ENCODE measurements around the gene IL10RB.
"Not testable (repeated sequence)": the region's sequence is repeated elsewhere in the genome, so short reads cannot be mapped to it uniquely, and the experiment has no call there.

The IL10RB gene

DNA sequence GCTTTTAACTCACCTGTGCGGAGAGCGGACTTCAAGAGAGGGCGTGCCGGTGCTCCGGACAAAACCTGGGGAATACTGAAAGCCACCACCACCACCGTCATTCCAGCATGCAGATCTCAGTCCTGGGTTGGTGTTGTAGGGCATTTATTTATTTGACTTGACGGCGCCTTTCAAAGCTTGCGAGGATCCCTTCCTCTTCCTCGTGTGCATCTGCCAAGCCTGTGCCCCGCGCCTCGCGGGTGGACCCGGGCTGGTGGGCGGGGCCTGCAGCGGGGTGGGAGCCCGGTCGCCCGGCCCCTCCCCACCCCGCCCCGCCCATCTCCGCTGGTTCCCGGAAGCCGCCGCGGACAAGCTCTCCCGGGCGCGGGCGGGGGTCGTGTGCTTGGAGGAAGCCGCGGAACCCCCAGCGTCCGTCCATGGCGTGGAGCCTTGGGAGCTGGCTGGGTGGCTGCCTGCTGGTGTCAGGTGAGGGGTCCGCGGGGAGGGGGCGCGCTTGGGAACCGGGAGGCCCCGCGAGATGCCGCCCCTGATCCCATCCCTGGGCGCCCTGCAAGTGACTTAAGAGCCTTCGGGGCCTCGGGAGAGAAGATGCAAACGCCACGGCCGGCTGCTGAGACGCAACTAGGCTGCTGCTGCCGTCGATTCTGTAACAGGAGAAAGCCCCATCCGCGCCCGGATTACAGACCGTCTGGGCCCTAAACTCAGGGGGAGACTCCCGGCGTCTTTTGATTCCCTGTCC lies at the start of gene IL10RB:
IL10RB (plus strand) TSS at position 318 of the 739 bp plus-strand sequence; CDS start at position 417, 99 bp downstream.
- no peaks in the 10 kb centered on the region for H3K36me3 ChIP-seq (ENCODE audit: control insufficient read depth, insufficient read depth, low read length)
- peaks cover 40% of the 10 kb centered on the region for H3K4me1 ChIP-seq (ENCODE audit: control insufficient read depth, insufficient read depth, low read length)
- peak within 1 kb of the TSS; percentile 98 for H3K9ac ChIP-seq (ENCODE audit: low read length)
- H3K9me3 ChIP-seq (ENCODE audit: control insufficient read depth, low read length): no peaks in the 10 kb centered on the region
- peak within 1 kb of the TSS; percentile 96 for H3K4me3 ChIP-seq (ENCODE audit: low read length)
- no peaks in the 10 kb centered on the region for H3K27me3 ChIP-seq (ENCODE audit: control insufficient read depth, insufficient read depth, low read length)

DNA sequence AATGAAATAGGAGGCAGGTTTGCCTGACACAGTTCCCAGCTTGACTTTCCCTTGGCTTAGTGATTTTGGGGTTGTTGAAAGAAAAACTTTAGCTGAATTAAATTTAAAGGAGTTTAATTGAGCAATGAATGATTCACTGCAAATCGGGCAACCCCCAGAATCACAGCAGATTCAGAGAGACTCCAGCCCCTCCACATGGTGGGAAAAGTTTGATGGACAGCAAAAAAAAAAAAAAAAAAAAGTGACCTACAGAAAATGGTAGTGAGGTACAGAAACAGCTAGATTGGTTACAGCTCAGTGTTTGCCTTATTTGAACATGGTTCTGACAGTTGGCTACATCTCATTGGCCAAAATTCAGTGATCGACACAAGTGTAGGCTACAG lies 49.0 kb upstream of the IL10RB start:
- H3K27me3 ChIP-seq (ENCODE audit: control insufficient read depth, insufficient read depth, low read length): no peaks in the 10 kb centered on the region

DNA sequence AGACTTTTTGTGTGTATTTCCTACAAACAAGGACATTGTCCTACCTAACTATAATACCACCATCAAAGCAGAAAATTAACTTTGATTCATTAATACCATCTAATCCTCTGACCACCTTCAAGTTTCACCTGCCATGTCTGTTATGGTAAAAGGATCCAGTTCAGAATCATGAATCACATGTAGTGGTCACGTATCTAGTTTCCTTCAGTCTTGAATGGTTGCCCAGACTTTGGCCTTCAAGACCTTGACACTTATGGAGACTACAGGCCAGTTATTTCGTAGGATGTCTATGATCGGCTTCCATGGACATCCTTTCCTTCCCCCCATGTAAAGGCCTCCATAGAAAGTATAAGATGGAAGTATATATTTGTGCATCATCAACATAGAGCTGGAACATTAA lies 46.9 kb upstream of the IL10RB start:
- H3K9me3 ChIP-seq (ENCODE audit: control insufficient read depth, low read length): no peaks in the 10 kb centered on the region
- no peak overlapping the region for H3K4me3 ChIP-seq (ENCODE audit: low read length)
- no peak overlapping the region for H3K9ac ChIP-seq (ENCODE audit: low read length)
- no peaks in the 10 kb centered on the region for H3K27me3 ChIP-seq (ENCODE audit: control insufficient read depth, insufficient read depth, low read length)
- H3K4me1 ChIP-seq (ENCODE audit: control insufficient read depth, insufficient read depth, low read length): peaks cover 7% of the 10 kb centered on the region
- no peaks in the 10 kb centered on the region for H3K36me3 ChIP-seq (ENCODE audit: control insufficient read depth, insufficient read depth, low read length)

More for the DNA sequence above, 49.0 kb upstream of the IL10RB start:
- no peaks in the 10 kb centered on the region for H3K9me3 ChIP-seq (ENCODE audit: control insufficient read depth, low read length)
- no peak overlapping the region for H3K9ac ChIP-seq (ENCODE audit: low read length)
- H3K4me3 ChIP-seq (ENCODE audit: low read length): no peak overlapping the region
- peaks cover 13% of the 10 kb centered on the region for H3K4me1 ChIP-seq (ENCODE audit: control insufficient read depth, insufficient read depth, low read length)
- H3K36me3 ChIP-seq (ENCODE audit: control insufficient read depth, insufficient read depth, low read length): no peaks in the 10 kb centered on the region

DNA sequence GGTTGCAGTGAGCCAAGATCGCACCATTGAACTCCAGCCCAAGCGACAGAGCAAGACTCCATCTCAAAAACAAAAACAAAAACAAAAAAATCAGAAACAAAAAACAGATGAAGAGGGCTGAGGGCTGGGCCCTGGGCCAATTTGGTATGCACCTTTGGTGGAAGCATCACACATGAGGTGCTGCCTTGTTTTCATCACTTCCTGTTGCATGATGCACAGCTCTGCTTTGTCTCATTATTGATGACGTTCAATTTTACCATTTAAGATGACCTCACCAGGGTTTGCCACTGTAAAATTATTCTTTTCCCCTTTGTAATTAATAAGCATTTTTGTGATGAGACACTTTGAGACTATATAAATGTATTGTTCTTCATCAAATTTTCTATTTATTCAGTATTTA lies 46.2 kb upstream of the IL10RB start:
- Histone ChIP-seq H3K27me3 (ENCODE audit: control insufficient read depth, insufficient read depth, low read length) (no peaks in the 10 kb centered on the region), H3K4me3 (ENCODE audit: low read length) (no peak overlapping the region), H3K4me1 (ENCODE audit: control insufficient read depth, insufficient read depth, low read length) (peaks cover 7% of the 10 kb centered on the region), H3K36me3 (ENCODE audit: control insufficient read depth, insufficient read depth, low read length) (no peaks in the 10 kb centered on the region), H3K9me3 (ENCODE audit: control insufficient read depth, low read length) (no peaks in the 10 kb centered on the region), H3K9ac (ENCODE audit: low read length) (no peak overlapping the region)

DNA sequence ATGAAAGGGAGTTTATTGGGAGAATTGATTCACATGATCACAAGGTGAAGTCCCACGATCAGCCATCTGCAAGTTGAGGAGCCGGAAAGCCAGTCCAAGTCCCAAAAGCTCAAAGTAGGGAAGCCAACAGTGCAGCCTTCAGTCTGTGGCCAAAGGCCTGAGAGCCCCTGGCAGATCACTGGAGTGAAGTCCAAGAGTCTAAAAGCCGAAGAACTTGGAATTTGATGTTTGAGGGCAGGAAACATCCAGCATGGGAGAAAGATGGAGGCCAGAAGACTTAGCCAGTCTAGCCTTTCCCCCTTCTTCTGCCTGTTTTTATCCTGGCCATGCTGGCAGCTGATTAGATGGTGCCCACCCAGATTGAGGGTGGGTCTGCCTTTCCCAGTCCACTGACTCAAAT lies 40.8 kb upstream of the IL10RB start:
- H3K4me1 ChIP-seq (ENCODE audit: control insufficient read depth, insufficient read depth, low read length); H3K9ac ChIP-seq (ENCODE audit: low read length); H3K4me3 ChIP-seq (ENCODE audit: low read length); H3K27me3 ChIP-seq (ENCODE audit: control insufficient read depth, insufficient read depth, low read length); H3K9me3 ChIP-seq (ENCODE audit: control insufficient read depth, low read length); H3K36me3 ChIP-seq (ENCODE audit: control insufficient read depth, insufficient read depth, low read length): not testable (repeated sequence)

DNA sequence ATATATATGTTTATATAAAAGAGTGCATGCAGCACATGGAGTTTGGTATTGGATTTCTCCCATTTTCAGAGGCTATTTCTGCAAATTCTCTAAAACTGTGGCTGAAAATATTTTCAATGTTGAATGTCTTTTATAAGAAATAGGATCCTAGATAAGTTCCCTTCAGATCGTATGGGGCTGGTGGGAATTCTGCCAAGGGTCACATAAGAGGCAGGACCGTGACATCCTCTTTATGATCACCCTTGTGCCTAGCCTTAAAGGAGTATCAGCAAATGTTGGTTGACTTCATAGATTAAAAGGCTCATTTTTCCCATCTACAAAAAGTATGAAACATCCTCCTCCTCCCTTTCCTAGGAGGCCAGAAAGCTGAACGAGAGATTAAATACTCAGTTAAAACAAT lies 37.7 kb upstream of the IL10RB start:
- H3K9me3 ChIP-seq (ENCODE audit: control insufficient read depth, low read length): no peaks in the 10 kb centered on the region
- H3K9ac ChIP-seq (ENCODE audit: low read length): no peak overlapping the region
- H3K36me3 ChIP-seq (ENCODE audit: control insufficient read depth, insufficient read depth, low read length): no peaks in the 10 kb centered on the region
- H3K4me1 ChIP-seq (ENCODE audit: control insufficient read depth, insufficient read depth, low read length): peaks cover 11% of the 10 kb centered on the region
- no peak overlapping the region for H3K4me3 ChIP-seq (ENCODE audit: low read length)
- H3K27me3 ChIP-seq (ENCODE audit: control insufficient read depth, insufficient read depth, low read length): no peaks in the 10 kb centered on the region

DNA sequence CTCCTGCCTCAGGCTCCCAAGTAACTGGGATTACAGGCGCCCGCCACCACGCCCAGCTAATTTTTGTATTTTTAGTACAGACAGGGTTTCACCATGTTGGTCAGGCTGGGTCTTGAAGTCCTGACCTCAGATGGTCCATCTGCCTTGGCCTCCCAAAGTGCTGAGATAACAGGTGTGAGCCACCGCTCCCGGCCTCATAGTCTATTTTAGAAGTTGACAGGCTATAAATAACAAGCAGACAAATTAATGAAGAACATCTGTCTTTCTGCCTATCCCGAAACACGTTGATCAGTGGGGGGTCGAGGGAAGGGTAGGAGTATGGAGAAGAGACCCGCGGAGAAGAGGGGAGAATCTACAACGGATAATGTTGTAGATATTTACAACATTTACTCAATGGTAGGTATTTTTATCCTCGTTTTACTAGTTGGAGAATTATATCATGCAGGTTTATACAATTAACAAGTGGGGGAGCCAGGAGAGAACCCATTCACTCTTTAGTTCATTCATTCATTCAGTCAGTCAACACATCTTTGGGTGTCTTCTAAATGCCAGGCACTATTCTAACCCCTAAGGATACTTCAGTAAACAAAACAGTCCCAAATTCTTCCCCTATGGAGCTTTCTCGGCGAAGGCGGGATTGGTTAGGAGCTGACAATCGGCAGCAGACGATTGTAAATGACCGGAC lies 36.9 kb upstream of the IL10RB start:
- no peaks in the 10 kb centered on the region for H3K36me3 ChIP-seq (ENCODE audit: control insufficient read depth, insufficient read depth, low read length)
- no peaks in the 10 kb centered on the region for H3K9me3 ChIP-seq (ENCODE audit: control insufficient read depth, low read length)
- H3K4me3 ChIP-seq (ENCODE audit: low read length): no peak overlapping the region
- H3K27me3 ChIP-seq (ENCODE audit: control insufficient read depth, insufficient read depth, low read length): no peaks in the 10 kb centered on the region
- H3K9ac ChIP-seq (ENCODE audit: low read length): peak overlapping the region; percentile 33
- H3K4me1 ChIP-seq (ENCODE audit: control insufficient read depth, insufficient read depth, low read length): peaks cover 11% of the 10 kb centered on the region

DNA sequence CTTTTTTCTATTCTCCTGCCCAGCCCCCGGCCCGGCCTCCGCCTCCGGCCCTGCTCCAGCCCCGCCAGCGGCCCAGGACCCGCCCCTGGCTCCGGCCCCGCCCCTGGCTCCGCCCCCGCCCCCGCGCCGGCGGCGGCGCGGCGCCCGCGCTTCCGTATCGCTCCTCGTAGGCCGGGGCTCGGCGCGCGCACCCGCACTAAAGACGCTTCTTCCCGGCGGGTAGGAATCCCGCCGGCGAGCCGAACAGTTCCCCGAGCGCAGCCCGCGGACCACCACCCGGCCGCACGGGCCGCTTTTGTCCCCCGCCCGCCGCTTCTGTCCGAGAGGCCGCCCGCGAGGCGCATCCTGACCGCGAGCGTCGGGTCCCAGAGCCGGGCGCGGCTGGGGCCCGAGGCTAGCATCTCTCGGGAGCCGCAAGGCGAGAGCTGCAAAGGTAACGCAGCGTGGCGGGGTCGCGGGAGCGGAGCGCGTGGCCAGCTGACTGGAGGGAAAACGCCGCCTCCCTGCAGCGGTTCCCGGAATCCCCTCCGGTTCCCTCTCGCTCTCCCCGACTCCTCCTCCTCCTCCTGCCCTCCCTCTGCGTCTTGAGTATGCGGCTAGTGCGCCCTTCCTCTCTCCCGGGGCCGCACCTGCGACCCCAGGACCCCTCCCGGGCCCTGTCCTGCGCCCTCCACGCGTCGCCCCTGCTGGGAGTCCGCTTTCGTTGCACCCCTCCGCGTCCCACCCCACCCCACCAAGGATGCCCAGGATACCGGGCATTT lies 36.2 kb upstream of the IL10RB start, which contains the start of gene IFNAR2:
IFNAR2 (plus strand) TSS at position 155 of the 761 bp plus-strand sequence. CDS start 11,985 bp downstream, outside the sequence.
- Histone ChIP-seq H3K4me3 (ENCODE audit: low read length) (peak within 1 kb of the TSS; percentile 84), H3K36me3 (ENCODE audit: control insufficient read depth, insufficient read depth, low read length) (no peaks in the 10 kb centered on the region), H3K9ac (ENCODE audit: low read length) (peak within 1 kb of the TSS; percentile 76), H3K4me1 (ENCODE audit: control insufficient read depth, insufficient read depth, low read length) (peaks cover 11% of the 10 kb centered on the region), H3K27me3 (ENCODE audit: control insufficient read depth, insufficient read depth, low read length) (no peaks in the 10 kb centered on the region), H3K9me3 (ENCODE audit: control insufficient read depth, low read length) (no peaks in the 10 kb centered on the region)

DNA sequence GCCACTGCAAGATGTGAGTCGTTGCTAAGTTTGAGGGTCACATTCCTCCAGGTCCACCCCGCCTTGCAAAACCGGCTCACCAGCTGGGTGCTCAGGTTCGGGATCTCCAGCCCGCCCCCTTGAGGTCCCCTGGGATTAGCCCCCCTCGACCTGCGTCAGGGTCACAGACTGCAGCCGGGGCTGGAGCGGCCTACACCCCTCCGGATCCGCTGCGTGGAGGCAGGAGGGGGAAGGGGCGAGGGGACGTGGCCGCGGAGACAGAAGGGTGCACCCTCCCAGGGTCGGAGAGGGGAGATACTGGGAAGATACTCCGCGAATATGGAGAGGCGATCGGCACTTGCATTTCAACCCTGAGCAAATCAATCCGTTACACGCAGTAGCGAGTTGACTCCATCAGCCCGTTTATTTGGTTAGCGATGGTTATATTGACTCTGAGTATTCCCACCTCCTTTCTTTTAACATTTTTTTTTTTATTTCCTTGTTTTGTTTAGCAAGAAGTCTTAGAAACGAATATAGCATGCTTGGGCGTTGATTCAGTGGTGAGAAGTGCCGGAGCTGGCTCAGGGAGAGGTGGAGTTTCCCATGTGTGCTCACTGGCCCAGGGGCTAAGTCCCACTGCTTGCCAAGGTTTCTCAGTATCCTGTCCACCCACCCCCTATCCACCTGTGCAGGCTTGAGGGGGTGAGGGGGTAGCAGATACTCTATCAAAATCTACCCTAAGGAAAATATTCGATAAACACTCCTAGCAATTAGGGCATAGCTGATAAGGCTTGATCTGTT lies 35.4 kb upstream of the IL10RB start:
- Histone ChIP-seq H3K4me3 (ENCODE audit: low read length) (peak overlapping the region; percentile 84), H3K27me3 (ENCODE audit: control insufficient read depth, insufficient read depth, low read length) (no peaks in the 10 kb centered on the region), H3K9me3 (ENCODE audit: control insufficient read depth, low read length) (no peaks in the 10 kb centered on the region), H3K4me1 (ENCODE audit: control insufficient read depth, insufficient read depth, low read length) (peaks cover 11% of the 10 kb centered on the region), H3K9ac (ENCODE audit: low read length) (peak overlapping the region; percentile 76), H3K36me3 (ENCODE audit: control insufficient read depth, insufficient read depth, low read length) (no peaks in the 10 kb centered on the region)

DNA sequence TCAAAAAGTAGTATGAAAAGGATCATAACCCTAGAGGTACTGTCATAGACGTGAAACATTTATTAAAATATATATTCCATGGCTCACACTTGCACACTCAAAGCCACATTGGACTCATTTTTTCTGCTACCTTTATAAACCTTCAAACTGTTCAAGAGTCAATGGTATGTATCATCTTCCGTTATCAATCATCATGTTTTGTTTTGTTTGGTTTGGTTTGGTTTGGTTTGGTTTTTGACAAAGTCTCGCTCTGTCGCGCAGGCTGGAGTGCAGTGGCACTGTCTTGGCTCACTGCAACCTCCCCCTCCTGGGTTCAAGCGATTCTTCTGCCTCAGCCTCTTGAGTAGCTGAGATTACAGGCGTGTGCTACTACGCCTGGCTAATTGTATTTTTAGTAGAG lies 34.6 kb upstream of the IL10RB start:
- Histone ChIP-seq H3K36me3 (ENCODE audit: control insufficient read depth, insufficient read depth, low read length) (no peaks in the 10 kb centered on the region), H3K9me3 (ENCODE audit: control insufficient read depth, low read length) (no peaks in the 10 kb centered on the region), H3K4me3 (ENCODE audit: low read length) (no peak overlapping the region), H3K9ac (ENCODE audit: low read length) (no peak overlapping the region), H3K4me1 (ENCODE audit: control insufficient read depth, insufficient read depth, low read length) (peaks cover 11% of the 10 kb centered on the region), H3K27me3 (ENCODE audit: control insufficient read depth, insufficient read depth, low read length) (no peaks in the 10 kb centered on the region)

DNA sequence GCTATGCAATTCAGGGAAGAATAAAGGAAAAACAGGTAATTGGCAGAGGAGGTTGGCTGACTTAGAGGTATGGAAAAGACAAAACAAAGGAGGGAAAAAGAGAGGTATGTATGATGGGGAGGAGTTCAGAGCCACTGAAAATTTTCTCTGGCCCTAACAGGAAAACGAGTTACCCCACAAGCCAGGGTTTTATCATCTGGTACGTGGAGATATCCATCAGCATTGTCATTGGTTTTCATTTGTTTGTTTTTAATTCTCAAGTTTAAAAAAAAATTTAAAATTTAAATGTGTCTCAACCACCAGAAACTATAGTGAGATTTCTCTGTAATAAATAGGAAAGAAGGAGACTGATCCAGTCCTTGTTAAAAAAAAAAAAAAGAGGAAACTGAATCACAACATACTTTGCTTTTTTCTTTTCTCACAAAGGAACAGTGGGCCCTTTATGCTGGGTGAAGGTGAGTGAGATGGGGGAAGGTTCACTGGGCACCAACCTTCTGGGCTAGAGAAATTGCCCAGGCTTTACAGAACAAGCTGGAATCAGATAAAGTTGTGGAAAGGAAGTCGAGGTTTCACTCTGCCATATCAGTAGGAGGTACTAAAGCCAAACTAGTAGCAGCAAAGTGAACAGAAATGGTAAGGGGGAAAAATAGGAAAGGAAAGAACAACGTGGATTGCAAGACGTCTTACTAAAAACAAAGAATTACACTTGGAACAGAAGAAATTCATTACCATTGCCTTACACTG lies 33.7 kb upstream of the IL10RB start:
- no peaks in the 10 kb centered on the region for H3K9me3 ChIP-seq (ENCODE audit: control insufficient read depth, low read length)
- no peaks in the 10 kb centered on the region for H3K27me3 ChIP-seq (ENCODE audit: control insufficient read depth, insufficient read depth, low read length)
- peaks cover 11% of the 10 kb centered on the region for H3K4me1 ChIP-seq (ENCODE audit: control insufficient read depth, insufficient read depth, low read length)
- peak overlapping the region; percentile 12 for H3K9ac ChIP-seq (ENCODE audit: low read length)
- no peaks in the 10 kb centered on the region for H3K36me3 ChIP-seq (ENCODE audit: control insufficient read depth, insufficient read depth, low read length)
- H3K4me3 ChIP-seq (ENCODE audit: low read length): no peak overlapping the region
